Activated naive CD8-positive, alpha-beta T cell (primary cell): ENCODE data around the gene ATR.
"Not testable (repeated sequence)": the region's sequence is repeated elsewhere in the genome, so short reads cannot be mapped to it uniquely, and the experiment has no call there.

Experiments
- H3K27ac Mint-ChIP-seq: one replicate; pipeline ENCODE4 v1.8.0; 2021; ENCODE audit warnings: mixed read lengths
- H3K27me3 Mint-ChIP-seq: one replicate; pipeline ENCODE4 v1.8.0; 2021; ENCODE audit warnings: mixed read lengths
- H3K36me3 Mint-ChIP-seq: one replicate; pipeline ENCODE4 v1.8.0; 2021; ENCODE audit warnings: mixed read lengths
- H3K4me1 Mint-ChIP-seq: one replicate; pipeline ENCODE4 v1.8.0; 2021; ENCODE audit warnings: low read depth, mixed read lengths
- H3K4me3 Mint-ChIP-seq: one replicate; pipeline ENCODE4 v1.8.0; 2021; ENCODE audit warnings: mild to moderate bottlenecking, mixed read lengths
- H3K9me3 Mint-ChIP-seq: one replicate; pipeline ENCODE4 v1.8.0; 2021; ENCODE audit warnings: low read depth, mixed read lengths

ATR gene

DNA sequence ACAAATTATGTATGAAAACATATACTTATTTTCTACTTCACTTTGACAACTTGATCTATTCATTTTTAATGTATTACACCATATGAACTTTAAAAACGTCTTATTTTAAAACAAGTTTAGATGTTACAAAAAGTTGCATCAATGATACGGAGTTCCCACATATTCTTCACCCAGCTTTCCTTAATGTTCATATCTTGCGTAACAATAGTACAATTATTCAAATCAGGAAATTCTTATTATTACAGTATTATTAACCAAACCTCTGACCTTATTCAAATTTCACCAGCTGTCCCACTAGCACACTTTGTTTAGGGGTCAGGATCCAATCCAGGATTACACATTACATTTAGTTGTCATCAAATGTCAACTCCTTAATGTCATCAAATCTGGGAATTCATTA lies 117.8 kb downstream of the ATR start:
- Mint-ChIP-seq H3K4me3 (no peak overlapping the region), H3K4me1 (no peaks in the 10 kb centered on the region), H3K27ac (no peak overlapping the region), H3K36me3 (peaks cover 14% of the 10 kb centered on the region), H3K9me3 (no peaks in the 10 kb centered on the region), H3K27me3 (no peaks in the 10 kb centered on the region)

DNA sequence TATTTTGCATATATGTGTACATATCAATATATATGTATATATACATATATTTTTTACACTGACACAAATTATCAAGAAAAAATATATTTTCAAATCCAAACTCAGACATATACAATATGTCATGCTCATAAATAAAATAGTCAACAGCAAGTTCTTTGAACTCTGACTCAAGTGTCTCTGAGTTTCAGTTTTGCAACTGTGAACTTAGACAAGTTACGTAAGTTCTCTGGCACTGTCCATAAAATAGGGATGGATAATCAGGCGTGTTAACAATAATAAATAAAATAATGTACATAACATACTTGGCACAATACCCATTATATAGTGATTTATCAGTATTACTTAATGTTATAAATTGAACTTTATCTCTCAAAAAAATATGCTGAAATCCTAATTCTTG lies 118.6 kb downstream of the ATR start:
- Mint-ChIP-seq H3K9me3 (no peaks in the 10 kb centered on the region), H3K27me3 (no peaks in the 10 kb centered on the region), H3K4me3 (no peak overlapping the region), H3K27ac (no peak overlapping the region), H3K4me1 (no peaks in the 10 kb centered on the region), H3K36me3 (peaks cover 15% of the 10 kb centered on the region)

DNA sequence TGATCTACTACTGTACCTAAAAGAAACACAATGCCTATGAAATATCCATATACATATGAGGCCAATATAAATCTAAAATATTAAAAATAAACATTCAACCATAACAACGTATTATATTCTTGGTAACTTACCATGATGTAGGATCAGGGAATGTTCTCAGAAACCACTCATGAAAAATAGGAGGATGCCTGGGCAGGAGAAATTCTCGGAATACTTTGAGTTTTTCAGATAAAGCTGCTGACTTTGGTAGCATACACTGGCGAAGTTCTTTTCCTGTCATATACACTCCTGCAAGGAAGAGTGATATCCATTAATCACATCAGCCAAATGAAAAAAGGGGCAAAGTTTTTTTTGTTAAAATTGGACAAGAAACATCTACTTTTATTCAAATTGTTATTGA lies 119.4 kb downstream of the ATR start:
- no peaks in the 10 kb centered on the region for H3K27me3 Mint-ChIP-seq
- H3K4me1 Mint-ChIP-seq = no peaks in the 10 kb centered on the region
- no peak overlapping the region for H3K27ac Mint-ChIP-seq
- H3K9me3 Mint-ChIP-seq = no peaks in the 10 kb centered on the region
- H3K4me3 Mint-ChIP-seq = no peak overlapping the region
- H3K36me3 Mint-ChIP-seq = peaks cover 14% of the 10 kb centered on the region

GRCh38 chr3:142450881-142451280 lies 127.7 kb downstream of the ATR start:
- H3K9me3 Mint-ChIP-seq = no peaks in the 10 kb centered on the region

GRCh38 chr3:142450189-142450588 lies 128.3 kb downstream of the ATR start:
- H3K9me3 Mint-ChIP-seq = no peaks in the 10 kb centered on the region
- H3K4me1 Mint-ChIP-seq = peaks cover 29% of the 10 kb centered on the region
- H3K4me3 Mint-ChIP-seq = no peak overlapping the region
- H3K36me3 Mint-ChIP-seq = peaks cover 10% of the 10 kb centered on the region
- H3K27ac Mint-ChIP-seq = no peak overlapping the region
- no peaks in the 10 kb centered on the region for H3K27me3 Mint-ChIP-seq

More at GRCh38 chr3:142450881-142451280, 127.7 kb downstream of the ATR start:
- Mint-ChIP-seq H3K4me1 (peaks cover 22% of the 10 kb centered on the region), H3K36me3 (peaks cover 11% of the 10 kb centered on the region), H3K27ac (no peak overlapping the region), H3K4me3 (no peak overlapping the region), H3K27me3 (no peaks in the 10 kb centered on the region)

GRCh38 chr3:142447852-142448823 lies 130.4 kb downstream of the ATR start, which contains the start of gene XRN1:
Gene XRN1, minus strand, starts transcription at chr3:142448037. Its CDS starts 93 bp downstream, at chr3:142447944.
- Mint-ChIP-seq H3K27me3 (no peaks in the 10 kb centered on the region), H3K27ac (peak within 1 kb of the TSS; percentile 99), H3K9me3 (no peaks in the 10 kb centered on the region), H3K4me3 (peak within 1 kb of the TSS; percentile 98), H3K36me3 (peaks cover 6% of the 10 kb centered on the region), H3K4me1 (peaks cover 47% of the 10 kb centered on the region)

DNA sequence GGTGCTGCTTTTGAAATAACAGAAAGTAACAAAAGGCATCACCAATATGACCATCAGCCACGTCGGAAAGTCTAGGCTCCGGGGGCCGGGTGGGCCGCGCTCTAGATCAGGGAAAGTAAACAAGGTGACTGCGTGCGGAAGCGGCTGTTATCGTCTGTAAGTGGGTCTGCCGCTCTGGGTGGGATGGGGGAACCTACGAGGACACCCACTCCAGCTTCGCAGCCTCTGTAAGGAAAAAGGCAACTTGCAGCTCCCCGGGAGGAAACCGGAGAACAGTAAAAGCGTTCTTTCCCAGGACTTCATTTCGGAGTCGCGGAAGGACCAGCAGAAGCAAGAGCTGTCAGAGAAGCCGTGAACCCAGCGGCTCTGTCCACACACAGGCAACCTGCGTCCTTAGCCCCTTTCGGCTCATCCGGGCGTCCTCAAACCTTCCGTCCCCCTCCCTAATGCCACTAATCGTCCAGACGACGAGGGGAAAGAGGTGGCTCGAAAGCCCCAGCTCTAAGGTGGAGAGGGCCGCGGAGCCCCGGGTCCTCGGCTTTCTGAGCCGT lies 131.2 kb downstream of the ATR start:
- Mint-ChIP-seq H3K27me3 (no peaks in the 10 kb centered on the region), H3K4me1 (peaks cover 51% of the 10 kb centered on the region)

GRCh38 chr3:142445816-142446254 lies 132.7 kb downstream of the ATR start:
- peaks cover 65% of the 10 kb centered on the region for H3K4me1 Mint-ChIP-seq
- H3K9me3 Mint-ChIP-seq = no peaks in the 10 kb centered on the region
- peak overlapping the region; percentile 99 for H3K27ac Mint-ChIP-seq
- peaks cover 5% of the 10 kb centered on the region for H3K36me3 Mint-ChIP-seq
- no peaks in the 10 kb centered on the region for H3K27me3 Mint-ChIP-seq
- H3K4me3 Mint-ChIP-seq = peak overlapping the region; percentile 98

More for the DNA sequence above, 131.2 kb downstream of the ATR start:
- Mint-ChIP-seq H3K9me3 (no peaks in the 10 kb centered on the region), H3K27ac (peak overlapping the region; percentile 99), H3K4me3 (peak overlapping the region; percentile 98), H3K36me3 (peaks cover 5% of the 10 kb centered on the region)

DNA sequence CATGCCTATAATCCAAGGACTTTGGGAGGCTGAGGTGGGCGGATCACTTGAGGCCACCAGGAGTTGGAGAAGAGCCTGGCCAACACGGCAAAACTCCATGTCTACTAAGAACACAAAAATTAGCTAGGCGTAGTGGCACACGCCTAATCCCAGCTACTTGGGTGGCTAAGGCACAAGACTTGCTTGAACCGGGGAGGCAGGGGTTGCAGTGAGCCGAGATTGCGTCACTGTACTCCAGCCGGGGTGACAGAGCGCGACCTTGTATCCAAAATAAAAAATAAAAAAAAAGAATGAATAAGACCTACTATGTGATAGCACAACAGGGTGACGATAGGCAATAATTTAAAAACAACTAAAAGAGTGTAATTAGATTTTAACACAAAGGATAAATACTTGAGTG lies 134.2 kb downstream of the ATR start:
- Mint-ChIP-seq H3K36me3 (peaks cover 5% of the 10 kb centered on the region), H3K27ac (peak overlapping the region; percentile 22), H3K9me3 (no peaks in the 10 kb centered on the region), H3K4me3 (no peak overlapping the region), H3K27me3 (no peaks in the 10 kb centered on the region), H3K4me1 (peaks cover 74% of the 10 kb centered on the region)

DNA sequence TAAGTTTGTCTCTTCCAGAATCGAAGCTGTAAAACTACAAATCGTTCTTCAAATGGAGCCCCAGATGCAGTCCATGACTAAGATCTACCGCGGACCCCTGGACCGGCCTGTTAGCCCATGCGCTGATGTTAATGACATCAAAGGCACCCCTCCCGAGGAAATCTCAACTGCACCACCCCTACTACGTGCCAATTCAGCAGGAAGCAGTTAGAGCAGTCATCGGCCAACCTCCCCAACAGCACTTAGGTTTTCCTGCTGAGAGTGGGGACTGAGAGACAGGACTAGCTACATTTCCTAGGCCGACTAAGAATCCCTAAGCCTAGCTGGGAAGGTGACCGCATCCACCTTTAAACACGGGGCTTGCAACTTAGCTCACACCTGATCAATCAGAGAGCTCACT lies 135.5 kb downstream of the ATR start:
- Mint-ChIP-seq H3K4me1 (peaks cover 76% of the 10 kb centered on the region), H3K27ac (peak overlapping the region; percentile 16)
- H3K27me3 Mint-ChIP-seq, H3K4me3 Mint-ChIP-seq, H3K9me3 Mint-ChIP-seq, H3K36me3 Mint-ChIP-seq: not testable (repeated sequence)

- peak overlapping the region; percentile 7 for H3K27ac Mint-ChIP-seq
- not testable (repeated sequence) for H3K36me3 Mint-ChIP-seq, H3K9me3 Mint-ChIP-seq, H3K4me3 Mint-ChIP-seq, H3K27me3 Mint-ChIP-seq
- H3K4me1 Mint-ChIP-seq = peaks cover 65% of the 10 kb centered on the region
Observed at GRCh38 chr3:142439499-142440220, 138.9 kb downstream of the ATR start.

DNA sequence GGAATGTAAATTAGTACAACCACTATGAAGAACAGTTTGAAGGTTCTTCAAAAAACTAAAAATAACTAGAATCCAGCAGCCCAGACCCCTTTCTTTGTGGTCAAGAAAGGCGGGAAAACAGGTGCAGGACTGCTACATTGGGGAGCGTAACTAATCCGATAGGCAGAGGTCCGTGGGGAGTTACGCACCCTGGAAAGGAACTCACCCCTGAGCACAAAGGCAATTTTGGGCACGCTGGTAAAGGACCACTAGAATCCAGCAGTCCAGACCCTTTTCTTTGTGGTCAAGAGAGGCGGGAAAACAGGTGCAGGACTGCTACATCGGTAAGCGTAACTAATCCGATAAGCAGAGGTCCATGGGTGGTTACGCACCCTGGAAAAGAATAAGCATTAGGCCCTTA lies 140.4 kb downstream of the ATR start:
- H3K27ac Mint-ChIP-seq, H3K9me3 Mint-ChIP-seq, H3K36me3 Mint-ChIP-seq, H3K27me3 Mint-ChIP-seq, H3K4me3 Mint-ChIP-seq: not testable (repeated sequence)
- peaks cover 56% of the 10 kb centered on the region for H3K4me1 Mint-ChIP-seq

DNA sequence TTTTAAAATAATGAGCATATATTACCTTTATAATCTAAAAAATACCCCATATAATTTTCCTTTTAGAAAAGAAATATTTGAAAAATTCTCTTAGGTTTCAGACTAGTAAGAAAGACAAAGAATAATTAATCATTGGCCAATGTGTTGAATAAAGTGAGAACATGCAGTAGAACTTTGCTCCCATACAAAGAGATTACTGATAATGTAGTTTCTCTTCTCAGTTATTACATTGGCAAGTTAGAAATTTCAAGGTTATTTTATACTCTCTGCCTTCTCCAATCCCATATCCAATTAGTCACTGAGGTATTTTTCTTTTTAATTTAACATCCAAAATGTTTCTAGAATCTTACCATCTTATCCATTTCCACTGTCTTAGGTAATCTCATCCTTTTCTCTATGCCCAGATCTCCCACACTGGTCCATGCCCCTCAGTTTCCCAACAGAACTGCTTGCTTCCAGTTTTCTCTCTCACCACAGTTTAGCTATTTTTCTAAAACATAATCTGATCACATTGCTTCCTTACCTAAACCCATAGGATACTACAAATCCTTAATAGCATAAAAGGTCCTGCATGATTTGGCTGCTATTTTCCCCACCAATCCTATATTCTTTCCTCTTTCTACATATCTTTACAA lies 141.5 kb downstream of the ATR start:
- Mint-ChIP-seq H3K4me3 (no peak overlapping the region), H3K27me3 (no peaks in the 10 kb centered on the region), H3K4me1 (peaks cover 54% of the 10 kb centered on the region), H3K27ac (peak overlapping the region; percentile 65), H3K9me3 (no peaks in the 10 kb centered on the region), H3K36me3 (peaks cover 3% of the 10 kb centered on the region)

DNA sequence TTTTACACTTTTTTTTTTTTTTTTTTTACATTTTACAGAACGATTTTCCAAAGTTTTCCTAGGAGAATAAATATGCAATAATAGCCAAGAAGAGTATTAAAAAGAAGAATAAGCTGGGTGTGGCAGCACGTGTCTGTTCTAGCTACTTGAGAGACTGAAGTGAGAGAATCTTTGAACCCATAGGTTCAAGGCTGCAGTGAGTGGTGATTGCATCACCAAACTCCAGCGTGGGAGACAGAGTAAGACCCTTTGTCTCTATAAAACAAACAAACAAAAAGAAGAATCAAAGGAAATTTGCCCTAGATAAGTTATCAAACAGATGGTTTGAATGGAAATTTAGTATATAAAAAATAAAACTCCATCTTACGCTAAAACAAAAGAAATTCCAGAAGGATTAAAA lies 144.0 kb downstream of the ATR start:
- no peak overlapping the region for H3K4me3 Mint-ChIP-seq
- H3K27ac Mint-ChIP-seq = no peak overlapping the region
- no peaks in the 10 kb centered on the region for H3K9me3 Mint-ChIP-seq
- H3K27me3 Mint-ChIP-seq = no peaks in the 10 kb centered on the region
- peaks cover 10% of the 10 kb centered on the region for H3K36me3 Mint-ChIP-seq
- peaks cover 39% of the 10 kb centered on the region for H3K4me1 Mint-ChIP-seq
